ENCODE data around the gene CFAP300.

DNA sequence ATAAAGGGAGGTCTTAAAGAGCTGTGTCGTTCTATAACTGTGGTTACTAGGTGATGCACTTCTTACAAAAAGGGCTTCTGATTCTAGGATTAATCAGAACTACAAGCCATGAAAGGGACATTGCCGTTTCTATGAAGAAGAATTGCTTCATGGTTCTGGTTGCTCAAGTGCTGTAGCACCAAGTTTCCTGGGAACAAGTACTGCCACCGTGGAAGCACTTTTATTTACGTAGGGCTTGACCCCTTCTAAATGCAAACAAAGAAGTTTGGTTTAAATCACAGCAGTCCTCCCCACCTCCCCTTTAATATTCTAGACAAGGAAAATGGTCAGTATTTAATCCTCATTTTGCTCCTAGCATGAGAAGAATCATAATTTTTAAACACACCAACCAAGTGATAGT lies 72.8 kb downstream of the CFAP300 start:
- no peak for TF ChIP-seq CTCF (IDR thresholded peaks at IDR 0.05; ENCODE audit: insufficient read depth, low read depth, low read length)
- no peak for TF ChIP-seq EZH2 (IDR thresholded peaks at IDR 0.05; ENCODE audit: insufficient read depth, low read length)

Measured in astrocyte (in vitro differentiated cells and primary cell).